Measurements from ENCODE around the gene PHF21B.

DNA sequence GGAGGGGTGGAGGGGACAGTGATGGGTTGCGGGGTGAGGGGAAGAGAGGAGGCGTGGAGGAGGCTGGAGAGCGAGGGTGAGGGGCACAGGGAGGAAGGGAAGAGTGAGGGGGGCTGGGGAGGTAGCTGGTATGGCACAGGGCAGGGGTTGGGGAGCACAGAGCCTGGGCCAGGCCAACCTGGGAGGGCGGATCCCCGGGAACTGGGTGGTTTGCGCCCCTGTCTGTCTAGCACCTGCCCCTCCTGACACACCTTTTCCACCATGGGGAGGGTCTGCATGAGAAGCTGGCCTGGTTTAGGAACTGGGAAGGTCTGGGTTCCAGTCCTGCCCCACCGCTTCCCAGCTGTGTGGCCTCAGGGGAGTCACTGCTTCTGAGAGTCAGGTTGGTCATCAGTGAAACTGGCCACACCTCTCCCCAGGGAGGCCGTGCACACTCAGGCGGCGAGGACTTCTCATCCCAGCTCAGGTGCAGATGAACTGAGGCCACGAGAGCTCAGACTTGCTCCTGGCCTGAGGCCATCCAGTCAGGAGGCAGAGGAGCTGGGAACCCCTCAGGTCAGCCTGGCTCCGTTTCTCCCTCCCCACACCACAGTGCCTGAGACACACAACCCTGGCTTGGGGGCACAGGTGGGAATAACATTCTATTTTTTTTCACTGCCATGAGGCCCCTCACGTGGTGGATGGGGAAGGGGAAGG lies 95.6 kb downstream of the PHF21B start:
- TF ChIP-seq, protein P1, sequence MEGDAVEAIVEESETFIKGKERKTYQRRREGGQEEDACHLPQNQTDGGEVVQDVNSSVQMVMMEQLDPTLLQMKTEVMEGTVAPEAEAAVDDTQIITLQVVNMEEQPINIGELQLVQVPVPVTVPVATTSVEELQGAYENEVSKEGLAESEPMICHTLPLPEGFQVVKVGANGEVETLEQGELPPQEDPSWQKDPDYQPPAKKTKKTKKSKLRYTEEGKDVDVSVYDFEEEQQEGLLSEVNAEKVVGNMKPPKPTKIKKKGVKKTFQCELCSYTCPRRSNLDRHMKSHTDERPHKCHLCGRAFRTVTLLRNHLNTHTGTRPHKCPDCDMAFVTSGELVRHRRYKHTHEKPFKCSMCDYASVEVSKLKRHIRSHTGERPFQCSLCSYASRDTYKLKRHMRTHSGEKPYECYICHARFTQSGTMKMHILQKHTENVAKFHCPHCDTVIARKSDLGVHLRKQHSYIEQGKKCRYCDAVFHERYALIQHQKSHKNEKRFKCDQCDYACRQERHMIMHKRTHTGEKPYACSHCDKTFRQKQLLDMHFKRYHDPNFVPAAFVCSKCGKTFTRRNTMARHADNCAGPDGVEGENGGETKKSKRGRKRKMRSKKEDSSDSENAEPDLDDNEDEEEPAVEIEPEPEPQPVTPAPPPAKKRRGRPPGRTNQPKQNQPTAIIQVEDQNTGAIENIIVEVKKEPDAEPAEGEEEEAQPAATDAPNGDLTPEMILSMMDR (IDR thresholded peaks at IDR 0.05): no peak
- no peak for TF ChIP-seq POLR2AphosphoS5 (IDR thresholded peaks at IDR 0.05)
- TF ChIP-seq POLR2A (IDR thresholded peaks at IDR 0.05): no peak
- no peak for TF ChIP-seq EP300 (IDR thresholded peaks at IDR 0.05)

Measured in sigmoid colon (tissue), 4 donors.